Endothelial cell of umbilical vein (primary cell): ENCODE data around the gene TIMM8B.
"Not testable (repeated sequence)": the region's sequence is repeated elsewhere in the genome, so short reads cannot be mapped to it uniquely, and the experiment has no call there.

Experiments
- EZH2 ChIP-seq: IDR thresholded peaks from 2 replicates; pipeline ENCODE4 v1.6.1; 2012; ENCODE audit warnings: borderline replicate concordance, low read depth, mild to moderate bottlenecking, moderate library complexity, low read length, inconsistent platforms; ENCODE audit not compliant: severe bottlenecking
- JUN ChIP-seq: IDR thresholded peaks from 2 replicates; pipeline ENCODE4 v1.6.1; 2011; ENCODE audit warnings: borderline replicate concordance, low read depth; ENCODE audit not compliant: insufficient read length, insufficient read depth
- POLR2A ChIP-seq: IDR thresholded peaks from 2 replicates; pipeline ENCODE4 v1.6.1; 2012; ENCODE audit warnings: low read depth, mild to moderate bottlenecking, control low read depth, low read length
- POLR2AphosphoS5 ChIP-seq: IDR thresholded peaks from 2 replicates; pipeline ENCODE4 v1.6.1; 2012; ENCODE audit warnings: low read depth, mild to moderate bottlenecking, control low read depth, low read length, moderate library complexity; ENCODE audit not compliant: insufficient read depth
- TF ChIP-seq, protein P1 (sequence below), 2 donors: IDR thresholded peaks; 1 replicate in 1 of 2; 2 replicates in 1 of 2; pipeline ENCODE4 v1.5.1; 2011; ENCODE audit warnings: low read length in 2 of 2, mild to moderate bottlenecking in 2 of 2, moderate library complexity in 2 of 2, control low read depth in 1 of 2, inconsistent platforms in 1 of 2, low read depth in 1 of 2; ENCODE audit not compliant: insufficient read depth in 1 of 2; ENCODE audit errors: extremely low read depth in 1 of 2

DNA sequence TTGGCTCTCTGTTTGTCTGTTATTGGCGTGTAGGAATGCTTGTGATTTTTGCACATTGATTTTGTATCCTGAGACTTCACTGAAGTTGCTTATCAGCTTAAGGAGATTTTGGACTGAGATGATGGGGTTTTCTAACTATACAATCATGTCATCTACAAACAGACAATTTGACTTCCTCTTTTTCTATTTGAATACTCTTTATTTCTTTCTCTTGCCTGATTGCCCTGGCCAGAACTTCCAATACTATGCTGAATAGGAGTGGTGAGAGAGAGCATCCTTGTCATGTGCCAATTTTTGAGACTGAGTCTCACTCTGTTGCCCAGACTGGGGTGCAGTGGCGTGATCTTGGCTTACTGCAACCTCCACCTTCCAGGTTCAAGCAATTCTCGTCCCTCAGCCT lies 38.3 kb downstream of the TIMM8B start:
- TF ChIP-seq, protein P1, sequence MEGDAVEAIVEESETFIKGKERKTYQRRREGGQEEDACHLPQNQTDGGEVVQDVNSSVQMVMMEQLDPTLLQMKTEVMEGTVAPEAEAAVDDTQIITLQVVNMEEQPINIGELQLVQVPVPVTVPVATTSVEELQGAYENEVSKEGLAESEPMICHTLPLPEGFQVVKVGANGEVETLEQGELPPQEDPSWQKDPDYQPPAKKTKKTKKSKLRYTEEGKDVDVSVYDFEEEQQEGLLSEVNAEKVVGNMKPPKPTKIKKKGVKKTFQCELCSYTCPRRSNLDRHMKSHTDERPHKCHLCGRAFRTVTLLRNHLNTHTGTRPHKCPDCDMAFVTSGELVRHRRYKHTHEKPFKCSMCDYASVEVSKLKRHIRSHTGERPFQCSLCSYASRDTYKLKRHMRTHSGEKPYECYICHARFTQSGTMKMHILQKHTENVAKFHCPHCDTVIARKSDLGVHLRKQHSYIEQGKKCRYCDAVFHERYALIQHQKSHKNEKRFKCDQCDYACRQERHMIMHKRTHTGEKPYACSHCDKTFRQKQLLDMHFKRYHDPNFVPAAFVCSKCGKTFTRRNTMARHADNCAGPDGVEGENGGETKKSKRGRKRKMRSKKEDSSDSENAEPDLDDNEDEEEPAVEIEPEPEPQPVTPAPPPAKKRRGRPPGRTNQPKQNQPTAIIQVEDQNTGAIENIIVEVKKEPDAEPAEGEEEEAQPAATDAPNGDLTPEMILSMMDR (IDR thresholded peaks at IDR 0.05; ENCODE audit: extremely low read depth in 1 of 2, insufficient read depth in 1 of 2, low read depth in 1 of 2, low read length in 2 of 2), result not testable (repeated sequence)
- TF ChIP-seq POLR2A, POLR2AphosphoS5, EZH2, JUN: not testable (repeated sequence)
